Uterus (tissue), 2 donors: ENCODE measurements around the gene NSRP1.
"Not testable (repeated sequence)": the region's sequence is repeated elsewhere in the genome, so short reads cannot be mapped to it uniquely, and the experiment has no call there.

ENCODE experiments used
- POLR2A ChIP-seq, 2 donors: fragments of 450-650 bp; IDR thresholded peaks; one replicate each; pipeline ENCODE4 v1.6.1; 2016; ENCODE audit warnings: antibody characterized with exemption in 2 of 2, mild to moderate bottlenecking in 1 of 2, moderate library complexity in 1 of 2
- TF ChIP-seq, protein P1 (sequence below), 4 experiments: fragments of 200-600 bp in 2 of 4; fragments of 450-650 bp in 2 of 4; sonication (generic) in 2 of 4; IDR thresholded peaks; one replicate each; pipeline ENCODE4 v1.5.1; 2016 to 2019; ENCODE audit warnings: antibody characterized with exemption in 4 of 4, mild to moderate bottlenecking in 2 of 4, moderate library complexity in 1 of 4

DNA sequence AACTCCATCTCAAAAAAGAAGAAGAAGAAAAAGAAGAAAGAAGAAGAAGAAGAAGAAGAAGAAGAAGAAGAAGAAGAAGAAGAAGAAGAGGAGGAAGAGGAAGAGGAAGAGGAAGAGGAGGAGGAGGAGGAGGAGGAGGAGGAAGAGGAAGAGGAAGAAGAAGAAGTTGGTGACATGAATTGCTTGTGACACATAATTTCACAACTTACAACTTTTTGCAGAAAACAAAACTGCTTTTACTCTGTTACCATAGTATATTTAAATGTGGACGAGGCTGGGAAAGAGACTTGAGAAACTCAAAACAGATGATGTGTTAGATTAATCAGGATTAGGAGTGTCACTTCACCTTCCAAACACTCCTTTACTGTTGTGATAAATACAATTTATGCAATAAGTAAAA, 113.4 kb downstream of the NSRP1 start:
- TF ChIP-seq, protein P1, sequence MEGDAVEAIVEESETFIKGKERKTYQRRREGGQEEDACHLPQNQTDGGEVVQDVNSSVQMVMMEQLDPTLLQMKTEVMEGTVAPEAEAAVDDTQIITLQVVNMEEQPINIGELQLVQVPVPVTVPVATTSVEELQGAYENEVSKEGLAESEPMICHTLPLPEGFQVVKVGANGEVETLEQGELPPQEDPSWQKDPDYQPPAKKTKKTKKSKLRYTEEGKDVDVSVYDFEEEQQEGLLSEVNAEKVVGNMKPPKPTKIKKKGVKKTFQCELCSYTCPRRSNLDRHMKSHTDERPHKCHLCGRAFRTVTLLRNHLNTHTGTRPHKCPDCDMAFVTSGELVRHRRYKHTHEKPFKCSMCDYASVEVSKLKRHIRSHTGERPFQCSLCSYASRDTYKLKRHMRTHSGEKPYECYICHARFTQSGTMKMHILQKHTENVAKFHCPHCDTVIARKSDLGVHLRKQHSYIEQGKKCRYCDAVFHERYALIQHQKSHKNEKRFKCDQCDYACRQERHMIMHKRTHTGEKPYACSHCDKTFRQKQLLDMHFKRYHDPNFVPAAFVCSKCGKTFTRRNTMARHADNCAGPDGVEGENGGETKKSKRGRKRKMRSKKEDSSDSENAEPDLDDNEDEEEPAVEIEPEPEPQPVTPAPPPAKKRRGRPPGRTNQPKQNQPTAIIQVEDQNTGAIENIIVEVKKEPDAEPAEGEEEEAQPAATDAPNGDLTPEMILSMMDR (IDR thresholded peaks at IDR 0.05): not testable (repeated sequence)
- TF ChIP-seq POLR2A (IDR thresholded peaks at IDR 0.05): not testable (repeated sequence)
